Loucy (cell line): ENCODE measurements around the gene LRRC10B.
A peak's percentile ranks its signal among the peaks of the same experiment; 100 is the strongest.

Experiments
- H2AFZ ChIP-seq: fragments of 200-600 bp; sonication (generic); 2 replicates; pipeline ENCODE4 v1.6.0; 2016; ENCODE audit warnings: antibody characterized with exemption, mild to moderate bottlenecking, low read length, moderate library complexity
- H3F3A ChIP-seq: fragments of 200-600 bp; 2 replicates; pipeline ENCODE4 v1.6.0; 2016; ENCODE audit warnings: antibody characterized with exemption, low read depth, mild to moderate bottlenecking
- H3K27me3 ChIP-seq: fragments of 200-600 bp; sonication (generic); 2 replicates; pipeline ENCODE4 v1.6.1; 2014; ENCODE audit warnings: low read length, mild to moderate bottlenecking; ENCODE audit not compliant: insufficient read depth, poor library complexity, severe bottlenecking
- H3K36me3 ChIP-seq: fragments of 200-600 bp; sonication (generic); 2 replicates; pipeline ENCODE4 v1.6.1; 2016; ENCODE audit warnings: low read length; ENCODE audit not compliant: insufficient read depth
- H3K4me1 ChIP-seq: fragments of 200-600 bp; sonication (generic); 2 replicates; pipeline ENCODE4 v1.5.1; 2014; ENCODE audit warnings: low read length, mild to moderate bottlenecking; ENCODE audit not compliant: insufficient read depth, poor library complexity, severe bottlenecking
- H3K4me2 ChIP-seq: fragments of 200-600 bp; sonication (generic); 2 replicates; pipeline ENCODE4 v1.6.0; 2014; ENCODE audit warnings: antibody characterized with exemption, low read length, low read depth, mild to moderate bottlenecking; ENCODE audit not compliant: poor library complexity, severe bottlenecking
- H3K4me3 ChIP-seq: fragments of 200-600 bp; sonication (generic); 2 replicates; pipeline ENCODE4 v1.5.1; 2014; ENCODE audit warnings: low read length, mild to moderate bottlenecking, mixed read lengths; ENCODE audit not compliant: poor library complexity, severe bottlenecking
- H3K79me2 ChIP-seq: fragments of 200-600 bp; sonication (generic); 2 replicates; pipeline ENCODE4 v1.6.1; 2014; ENCODE audit warnings: low read length; ENCODE audit not compliant: insufficient read depth
- H3K9ac ChIP-seq: fragments of 200-600 bp; sonication (generic); 2 replicates; pipeline ENCODE4 v1.6.0; 2014; ENCODE audit warnings: mild to moderate bottlenecking, low read depth, low read length, moderate library complexity; ENCODE audit not compliant: poor library complexity, severe bottlenecking
- H3K9me2 ChIP-seq: fragments of 200-600 bp; sonication (generic); replicated peaks from 2 replicates; pipeline ENCODE4 v1.6.1; 2016; ENCODE audit warnings: low read depth, low read length, mixed read lengths
- H3K9me3 ChIP-seq: fragments of 200-600 bp; sonication (generic); 2 replicates; pipeline ENCODE4 v1.6.1; 2014; ENCODE audit warnings: mild to moderate bottlenecking, antibody characterized with exemption, low read length, low read depth; ENCODE audit not compliant: insufficient read depth
- H4K20me1 ChIP-seq: fragments of 200-600 bp; sonication (generic); 2 replicates; pipeline ENCODE4 v1.6.0; 2014; ENCODE audit warnings: antibody characterized with exemption, low read length, mild to moderate bottlenecking; ENCODE audit not compliant: insufficient read depth, poor library complexity, severe bottlenecking
- EZH2phosphoT487 ChIP-seq: fragments of 200-600 bp; IDR thresholded peaks from 2 replicates; pipeline ENCODE4 v1.6.1; 2018; ENCODE audit warnings: antibody characterized with exemption, mild to moderate bottlenecking, moderate library complexity, borderline replicate concordance
- TF ChIP-seq, protein P1 (sequence below): fragments of 200-600 bp; sonication (generic); conservative IDR thresholded peaks from 2 replicates; pipeline ENCODE4 v1.5.1; 2014; ENCODE audit warnings: mild to moderate bottlenecking, antibody characterized with exemption, low read length

LRRC10B gene

DNA sequence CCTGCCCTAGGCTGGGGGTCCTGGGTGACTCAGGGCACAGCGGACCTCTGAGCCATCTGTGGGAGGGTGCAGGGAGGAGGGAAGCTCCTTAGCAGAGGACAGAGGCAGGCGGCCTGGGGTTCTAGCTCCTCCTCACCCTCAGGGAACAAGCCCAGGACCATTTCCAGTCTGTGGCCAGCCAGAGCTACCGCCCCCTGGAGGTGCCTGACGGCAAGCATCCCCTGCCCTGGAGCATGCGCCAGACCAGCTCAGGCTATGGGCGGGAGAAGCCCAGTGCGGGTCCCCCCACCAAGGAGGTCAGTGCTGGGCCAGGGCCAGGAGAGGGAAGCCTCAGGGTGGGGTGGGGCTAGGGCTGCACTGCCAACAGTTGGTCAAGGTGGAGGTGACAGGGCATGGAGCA, 26.0 kb upstream of the LRRC10B start:
- no peak overlapping the region for H2AFZ ChIP-seq
- no peaks in the 10 kb centered on the region for H4K20me1 ChIP-seq
- no peaks in the 10 kb centered on the region for H3K79me2 ChIP-seq
- no peak overlapping the region for H3K4me2 ChIP-seq
- no peak for TF ChIP-seq EZH2phosphoT487
- TF ChIP-seq, protein P1, sequence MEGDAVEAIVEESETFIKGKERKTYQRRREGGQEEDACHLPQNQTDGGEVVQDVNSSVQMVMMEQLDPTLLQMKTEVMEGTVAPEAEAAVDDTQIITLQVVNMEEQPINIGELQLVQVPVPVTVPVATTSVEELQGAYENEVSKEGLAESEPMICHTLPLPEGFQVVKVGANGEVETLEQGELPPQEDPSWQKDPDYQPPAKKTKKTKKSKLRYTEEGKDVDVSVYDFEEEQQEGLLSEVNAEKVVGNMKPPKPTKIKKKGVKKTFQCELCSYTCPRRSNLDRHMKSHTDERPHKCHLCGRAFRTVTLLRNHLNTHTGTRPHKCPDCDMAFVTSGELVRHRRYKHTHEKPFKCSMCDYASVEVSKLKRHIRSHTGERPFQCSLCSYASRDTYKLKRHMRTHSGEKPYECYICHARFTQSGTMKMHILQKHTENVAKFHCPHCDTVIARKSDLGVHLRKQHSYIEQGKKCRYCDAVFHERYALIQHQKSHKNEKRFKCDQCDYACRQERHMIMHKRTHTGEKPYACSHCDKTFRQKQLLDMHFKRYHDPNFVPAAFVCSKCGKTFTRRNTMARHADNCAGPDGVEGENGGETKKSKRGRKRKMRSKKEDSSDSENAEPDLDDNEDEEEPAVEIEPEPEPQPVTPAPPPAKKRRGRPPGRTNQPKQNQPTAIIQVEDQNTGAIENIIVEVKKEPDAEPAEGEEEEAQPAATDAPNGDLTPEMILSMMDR: peak; percentile 67
- no peaks in the 10 kb centered on the region for H3F3A ChIP-seq
- no peak overlapping the region for H3K4me3 ChIP-seq
- no peaks in the 10 kb centered on the region for H3K9me3 ChIP-seq
- H3K9me2 ChIP-seq: no peaks in the 10 kb centered on the region
- H3K27me3 ChIP-seq: no peaks in the 10 kb centered on the region
- no peaks in the 10 kb centered on the region for H3K36me3 ChIP-seq
- no peaks in the 10 kb centered on the region for H3K4me1 ChIP-seq
- no peak overlapping the region for H3K9ac ChIP-seq

DNA sequence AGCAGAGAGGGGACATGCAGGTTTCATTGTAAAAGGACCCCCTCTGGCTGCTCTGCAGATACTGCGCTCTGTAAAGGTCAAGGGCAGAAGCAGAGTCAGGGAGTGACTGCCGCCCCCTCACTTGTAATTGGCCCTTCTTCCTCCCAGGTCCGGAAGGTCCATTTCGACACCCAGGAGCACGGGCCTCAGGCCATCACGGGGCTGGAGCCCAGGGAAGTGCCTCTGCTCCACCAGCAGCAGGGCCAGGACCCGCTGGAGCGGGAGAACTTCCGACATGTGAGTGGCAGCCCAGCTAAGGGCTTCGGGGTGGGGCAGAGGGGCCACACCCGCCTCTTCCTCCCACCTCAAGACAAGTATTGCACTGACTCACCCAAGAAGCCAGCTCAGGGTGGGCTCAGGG, 24.0 kb upstream of the LRRC10B start:
- Histone ChIP-seq H3K4me1 (no peaks in the 10 kb centered on the region), H3K79me2 (no peaks in the 10 kb centered on the region), H3K9me2 (no peaks in the 10 kb centered on the region), H4K20me1 (no peaks in the 10 kb centered on the region), H3K27me3 (no peaks in the 10 kb centered on the region), H3K9ac (no peak overlapping the region), H3K4me2 (no peak overlapping the region), H2AFZ (no peak overlapping the region), H3K9me3 (no peaks in the 10 kb centered on the region), H3K36me3 (no peaks in the 10 kb centered on the region), H3K4me3 (no peak overlapping the region), H3F3A (no peaks in the 10 kb centered on the region)
- TF ChIP-seq, protein P1: no peak
- TF ChIP-seq EZH2phosphoT487: no peak

DNA sequence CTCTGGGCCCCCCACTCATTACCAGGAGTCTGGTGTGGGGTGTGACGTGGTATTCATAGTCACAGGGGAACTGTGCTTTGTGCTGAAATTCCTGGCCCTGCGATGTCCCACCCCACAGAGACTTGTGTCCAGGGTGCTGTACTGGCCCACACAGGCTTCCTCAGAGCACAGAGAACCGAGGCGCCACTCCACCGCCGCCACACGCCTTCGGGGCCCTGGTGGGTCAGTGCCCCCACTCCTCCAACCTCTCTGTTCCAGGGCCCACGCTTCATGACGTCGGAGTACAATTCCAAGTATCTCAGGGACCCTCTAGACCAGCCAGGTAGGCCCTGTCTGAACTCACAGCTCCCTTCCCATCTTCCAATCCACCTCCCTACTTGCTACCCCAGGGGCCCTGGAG, 23.5 kb upstream of the LRRC10B start:
- Histone ChIP-seq H3K36me3 (no peaks in the 10 kb centered on the region), H3K9me2 (no peaks in the 10 kb centered on the region), H4K20me1 (no peaks in the 10 kb centered on the region), H3K9ac (no peak overlapping the region), H3K9me3 (no peaks in the 10 kb centered on the region), H3K4me2 (no peak overlapping the region), H3K27me3 (no peaks in the 10 kb centered on the region), H2AFZ (no peak overlapping the region), H3K4me3 (no peak overlapping the region), H3K79me2 (no peaks in the 10 kb centered on the region), H3K4me1 (no peaks in the 10 kb centered on the region), H3F3A (no peaks in the 10 kb centered on the region)
- TF ChIP-seq, protein P1: no peak
- TF ChIP-seq EZH2phosphoT487: no peak
